Measurements from ENCODE around the gene TMEM89. TPM values are rescaled to one million over a fixed set of nuclear protein-coding genes. Genes with fewer than 3 reads are reported as not detected.

Gene TMEM89
- polyA plus RNA-seq, 3 donors, result 0.21 TPM; not detected in 2

DNA sequence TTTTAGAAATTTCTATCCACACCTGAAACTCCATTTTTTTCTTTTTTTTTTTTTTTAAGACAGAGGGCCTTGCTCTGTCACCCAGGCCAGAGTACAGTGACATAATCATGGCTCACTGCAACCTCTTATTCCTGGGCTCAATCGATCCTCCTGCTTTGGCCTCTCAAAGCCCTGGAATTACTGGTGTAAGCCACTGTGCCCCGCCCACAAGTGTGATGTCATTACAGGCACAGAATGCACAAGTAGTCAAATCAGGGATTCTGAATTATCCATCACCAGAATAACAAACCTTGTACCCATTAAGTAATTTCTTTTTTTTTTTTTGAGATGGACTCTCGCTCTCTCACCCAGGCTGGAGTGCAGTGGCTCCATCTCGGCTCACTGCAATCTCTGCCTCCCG is 14.1 kb downstream of the TMEM89 start:
- intact Hi-C loops (cut with micrococcal nuclease), result loop anchor here in 1 of 2 donors (5.0 kb wide), 1 partner anchor 35 kb away; no protein-coding TSS in a partner anchor
- H3K27ac Mint-ChIP-seq, result peak overlapping the region in 1 of 7 donors; percentile 48

DNA sequence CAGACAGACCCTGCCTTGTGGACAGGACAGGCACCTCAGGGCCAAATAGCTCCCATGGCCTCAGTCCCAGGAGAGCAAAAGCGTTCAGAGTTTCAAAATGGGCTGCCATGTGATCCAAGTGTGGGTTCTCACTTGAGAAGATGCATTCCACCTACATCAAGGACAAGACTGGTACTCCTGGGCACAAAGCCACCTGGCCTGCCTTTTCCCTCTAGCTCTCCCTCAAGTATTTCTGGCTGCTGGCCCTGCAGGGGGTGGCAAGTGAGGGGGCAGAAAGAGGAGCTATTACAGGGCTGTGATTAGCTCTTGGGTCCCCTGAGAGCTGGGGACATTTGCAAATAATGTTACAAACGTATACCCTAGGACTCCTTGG is 20.0 kb downstream of the TMEM89 start:
- Mint-ChIP-seq H3K9me3 (peaks cover 0 to 1% (median 0%) of the 10 kb centered on the region in 7 donors), H3K4me1 (peaks cover 2% of the 10 kb centered on the region), H3K4me3 (no peak overlapping the region), H3K27me3 (ENCODE audit: low read depth in 3 of 3) (peaks cover 1 to 8% (median 1%) of the 10 kb centered on the region in 3 donors), H3K36me3 (peaks cover 93 to 97% of the 10 kb centered on the region in 2 donors), H3K27ac (no peak overlapping the region)
- H2AFZ ChIP-seq (ENCODE audit: insufficient read depth, low read depth, low read length, poor library complexity, severe bottlenecking), result no peak overlapping the region
- intact Hi-C loops (cut with micrococcal nuclease), result no loop called here
- peaks cover 72% of the 10 kb centered on the region for H4K20me1 ChIP-seq (ENCODE audit: insufficient read depth, low read length)
- H3K36me3 ChIP-seq (replicated peaks in 1 of 2; ENCODE audit: control insufficient read depth in 1 of 2, insufficient read depth in 2 of 2, low read length in 2 of 2), result peaks cover 85 to 95% of the 10 kb centered on the region in 2 donors
- no peak overlapping the region for H3K4me2 ChIP-seq (replicated peaks; ENCODE audit: extremely low read depth, low read length, poor library complexity, severe bottlenecking)
- peaks cover 11% of the 10 kb centered on the region for H3K79me2 ChIP-seq (ENCODE audit: insufficient read depth, low read length)
- H3K4me3 ChIP-seq (replicated peaks in 1 of 3; ENCODE audit: low read depth in 2 of 3, low read length in 3 of 3), result no peak overlapping the region
- WGBS (ENCODE audit: insufficient coverage), result 86% methylated on average over 2 of the region's 2 CpGs
- no peak overlapping the region for H3K27ac ChIP-seq (ENCODE audit: low read depth in 1 of 2, low read length in 2 of 2)
- TF ChIP-seq, protein P1, sequence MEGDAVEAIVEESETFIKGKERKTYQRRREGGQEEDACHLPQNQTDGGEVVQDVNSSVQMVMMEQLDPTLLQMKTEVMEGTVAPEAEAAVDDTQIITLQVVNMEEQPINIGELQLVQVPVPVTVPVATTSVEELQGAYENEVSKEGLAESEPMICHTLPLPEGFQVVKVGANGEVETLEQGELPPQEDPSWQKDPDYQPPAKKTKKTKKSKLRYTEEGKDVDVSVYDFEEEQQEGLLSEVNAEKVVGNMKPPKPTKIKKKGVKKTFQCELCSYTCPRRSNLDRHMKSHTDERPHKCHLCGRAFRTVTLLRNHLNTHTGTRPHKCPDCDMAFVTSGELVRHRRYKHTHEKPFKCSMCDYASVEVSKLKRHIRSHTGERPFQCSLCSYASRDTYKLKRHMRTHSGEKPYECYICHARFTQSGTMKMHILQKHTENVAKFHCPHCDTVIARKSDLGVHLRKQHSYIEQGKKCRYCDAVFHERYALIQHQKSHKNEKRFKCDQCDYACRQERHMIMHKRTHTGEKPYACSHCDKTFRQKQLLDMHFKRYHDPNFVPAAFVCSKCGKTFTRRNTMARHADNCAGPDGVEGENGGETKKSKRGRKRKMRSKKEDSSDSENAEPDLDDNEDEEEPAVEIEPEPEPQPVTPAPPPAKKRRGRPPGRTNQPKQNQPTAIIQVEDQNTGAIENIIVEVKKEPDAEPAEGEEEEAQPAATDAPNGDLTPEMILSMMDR (IDR thresholded peaks at IDR 0.05), result no peak
- no peaks in the 10 kb centered on the region for H3K9me3 ChIP-seq (replicated peaks in 1 of 2; ENCODE audit: control insufficient read depth in 1 of 2, insufficient read depth in 1 of 2, low read length in 2 of 2)
- H3K9ac ChIP-seq (ENCODE audit: insufficient read depth, low read length, poor library complexity, severe bottlenecking), result no peak overlapping the region
- no peaks in the 10 kb centered on the region for H3K4me1 ChIP-seq (ENCODE audit: control insufficient read depth in 1 of 2, insufficient read depth in 2 of 2, low read length in 2 of 2)
- no peaks in the 10 kb centered on the region for H3K27me3 ChIP-seq (ENCODE audit: control insufficient read depth in 2 of 2, insufficient read depth in 2 of 2, low read length in 2 of 2)
- no peak for DNase-seq

More for the DNA sequence above, 14.1 kb downstream of the TMEM89 start:
- Mint-ChIP-seq H3K9me3 (peaks cover 0 to 3% (median 0%) of the 10 kb centered on the region in 7 donors), H3K4me3 (no peak overlapping the region), H3K4me1 (peaks cover 21% of the 10 kb centered on the region), H3K36me3 (peaks cover 49 to 61% of the 10 kb centered on the region in 2 donors), H3K27me3 (ENCODE audit: low read depth in 3 of 3) (peaks cover 0 to 3% (median 0%) of the 10 kb centered on the region in 3 donors)
- H3K79me2 ChIP-seq (ENCODE audit: insufficient read depth, low read length), result peaks cover 33% of the 10 kb centered on the region
- no peak overlapping the region for H3K9ac ChIP-seq (ENCODE audit: insufficient read depth, low read length, poor library complexity, severe bottlenecking)
- H2AFZ ChIP-seq (ENCODE audit: insufficient read depth, low read depth, low read length, poor library complexity, severe bottlenecking), result no peak overlapping the region
- H3K4me2 ChIP-seq (replicated peaks; ENCODE audit: extremely low read depth, low read length, poor library complexity, severe bottlenecking), result no peak overlapping the region
- no peak overlapping the region for H3K27ac ChIP-seq (ENCODE audit: low read depth in 1 of 2, low read length in 2 of 2)
- peaks cover 40% of the 10 kb centered on the region for H4K20me1 ChIP-seq (ENCODE audit: insufficient read depth, low read length)
- no peaks in the 10 kb centered on the region for H3K9me3 ChIP-seq (replicated peaks in 1 of 2; ENCODE audit: control insufficient read depth in 1 of 2, insufficient read depth in 1 of 2, low read length in 2 of 2)
- H3K27me3 ChIP-seq (ENCODE audit: control insufficient read depth in 2 of 2, insufficient read depth in 2 of 2, low read length in 2 of 2), result no peaks in the 10 kb centered on the region
- H3K4me3 ChIP-seq (replicated peaks in 1 of 3; ENCODE audit: low read depth in 2 of 3, low read length in 3 of 3), result no peak overlapping the region
- peaks cover 37 to 51% of the 10 kb centered on the region in 2 donors for H3K36me3 ChIP-seq (replicated peaks in 1 of 2; ENCODE audit: control insufficient read depth in 1 of 2, insufficient read depth in 2 of 2, low read length in 2 of 2)
- TF ChIP-seq, protein P1 (IDR thresholded peaks at IDR 0.05), result no peak
- peaks cover 15 to 16% of the 10 kb centered on the region in 2 donors for H3K4me1 ChIP-seq (ENCODE audit: control insufficient read depth in 1 of 2, insufficient read depth in 2 of 2, low read length in 2 of 2)
- DNase-seq, result peak in 1 of 3 donors; percentile 12
- WGBS (ENCODE audit: insufficient coverage), result 100% methylated on average over 3 of the region's 5 CpGs

Measured in CD14-positive monocyte (primary cell).